HG03045 (cell line): Measurements from ENCODE around the gene ZNF595.
"Not testable (repeated sequence)": the region's sequence is repeated elsewhere in the genome, so short reads cannot be mapped to it uniquely, and the experiment has no call there.

Experiments used
- ATAC-seq: cut with Tn5 transposase; IDR thresholded peaks from one replicate; pipeline ENCODE4 v1.9.1; 2021; ENCODE audit warnings: mild to moderate bottlenecking, moderate library complexity; ENCODE audit not compliant: unreplicated experiment

The ZNF595 gene

GRCh38 chr4:52804-53479 is at the start of gene ZNF595:
Gene ZNF595, plus strand, starts transcription at chr4:53321. Its CDS starts 168 bp downstream, at chr4:53489.
- not testable (repeated sequence) for ATAC-seq

- ATAC-seq, result not testable (repeated sequence)
Measured at GRCh38 chr4:9937-10870, 42.9 kb upstream of the ZNF595 start.

- ATAC-seq, result not testable (repeated sequence)
Measured at GRCh38 chr4:11095-11815, 41.9 kb upstream of the ZNF595 start.

GRCh38 chr4:11816-12417 is 41.2 kb upstream of the ZNF595 start:
- not testable (repeated sequence) for ATAC-seq

GRCh38 chr4:18128-18527 is 35.0 kb upstream of the ZNF595 start:
- not testable (repeated sequence) for ATAC-seq

- not testable (repeated sequence) for ATAC-seq
Measured at GRCh38 chr4:18589-18988, 34.5 kb upstream of the ZNF595 start.

- not testable (repeated sequence) for ATAC-seq
Measured at GRCh38 chr4:22882-23281, 30.2 kb upstream of the ZNF595 start.

- ATAC-seq, result not testable (repeated sequence)
Measured at GRCh38 chr4:24359-24758, 28.8 kb upstream of the ZNF595 start.

GRCh38 chr4:27501-27900 is 25.6 kb upstream of the ZNF595 start:
- ATAC-seq, result not testable (repeated sequence)

GRCh38 chr4:28767-29542 is 24.2 kb upstream of the ZNF595 start:
- ATAC-seq, result not testable (repeated sequence)

GRCh38 chr4:33314-33713 is 19.8 kb upstream of the ZNF595 start:
- not testable (repeated sequence) for ATAC-seq

- ATAC-seq, result not testable (repeated sequence)
Measured at GRCh38 chr4:36559-37415, 16.3 kb upstream of the ZNF595 start.

GRCh38 chr4:38202-38601 is 14.9 kb upstream of the ZNF595 start:
- not testable (repeated sequence) for ATAC-seq

GRCh38 chr4:43375-43774 is 9.7 kb upstream of the ZNF595 start:
- not testable (repeated sequence) for ATAC-seq

GRCh38 chr4:51253-51652 is 1.9 kb upstream of the ZNF595 start:
- ATAC-seq, result not testable (repeated sequence)

GRCh38 chr4:51655-52277 is 1.4 kb upstream of the ZNF595 start:
- peak; percentile 41 for ATAC-seq

GRCh38 chr4:53521-53920 is 400 bp downstream of the ZNF595 start:
- not testable (repeated sequence) for ATAC-seq

- ATAC-seq, result not testable (repeated sequence)
Measured at GRCh38 chr4:64733-65132, 11.6 kb downstream of the ZNF595 start.

- ATAC-seq, result no peak
Measured at GRCh38 chr4:71830-72229, 18.7 kb downstream of the ZNF595 start.
